Endothelial cell of umbilical vein (primary cell): Measurements from ENCODE around the gene SORCS2.

Experiments used
- CTCF ChIP-seq, 2 donors: IDR thresholded peaks; 1 replicate in 1 of 2; 2 replicates in 1 of 2; pipeline ENCODE4 v1.5.1; 2011; ENCODE audit warnings: low read length in 2 of 2, mild to moderate bottlenecking in 2 of 2, moderate library complexity in 2 of 2, control low read depth in 1 of 2, inconsistent platforms in 1 of 2, low read depth in 1 of 2; ENCODE audit not compliant: insufficient read depth in 1 of 2; ENCODE audit errors: extremely low read depth in 1 of 2
- EZH2 ChIP-seq: IDR thresholded peaks from 2 replicates; pipeline ENCODE4 v1.6.1; 2012; ENCODE audit warnings: borderline replicate concordance, low read depth, mild to moderate bottlenecking, moderate library complexity, low read length, inconsistent platforms; ENCODE audit not compliant: severe bottlenecking
- FOS ChIP-seq: IDR thresholded peaks from 2 replicates; pipeline ENCODE4 v1.6.1; 2011; ENCODE audit warnings: mild to moderate bottlenecking, low read length, moderate library complexity, borderline replicate concordance; ENCODE audit not compliant: insufficient read depth
- JUN ChIP-seq: IDR thresholded peaks from 2 replicates; pipeline ENCODE4 v1.6.1; 2011; ENCODE audit warnings: borderline replicate concordance, low read depth; ENCODE audit not compliant: insufficient read length, insufficient read depth
- MAX ChIP-seq: IDR thresholded peaks from 2 replicates; pipeline ENCODE4 v1.6.1; 2011; ENCODE audit not compliant: insufficient read depth, insufficient read length
- MYC ChIP-seq: IDR thresholded peaks from one replicate; pipeline ENCODE4 v1.6.1; 2011; ENCODE audit warnings: mild to moderate bottlenecking, low read depth, low read length
- POLR2AphosphoS5 ChIP-seq: IDR thresholded peaks from 2 replicates; pipeline ENCODE4 v1.6.1; 2012; ENCODE audit warnings: low read depth, mild to moderate bottlenecking, control low read depth, low read length, moderate library complexity; ENCODE audit not compliant: insufficient read depth

GRCh38 chr4:7227008-7227407 is 34.7 kb downstream of the SORCS2 start:
- TF ChIP-seq EZH2 (no peak), POLR2AphosphoS5 (no peak), CTCF (IDR thresholded peaks at IDR 0.05; ENCODE audit: extremely low read depth in 1 of 2, insufficient read depth in 1 of 2, low read depth in 1 of 2, low read length in 2 of 2) (no peak), JUN (no peak), MAX (no peak), FOS (no peak), MYC (no peak)
